Measurements from ENCODE around the gene DLG1. TPM values are rescaled to one million over a fixed set of nuclear protein-coding genes. Genes with fewer than 3 reads are reported as not detected.

The DLG1 gene
- total RNA-seq, 4 donors from 2014 or later, result 103 to 150 (median 122) TPM

DNA sequence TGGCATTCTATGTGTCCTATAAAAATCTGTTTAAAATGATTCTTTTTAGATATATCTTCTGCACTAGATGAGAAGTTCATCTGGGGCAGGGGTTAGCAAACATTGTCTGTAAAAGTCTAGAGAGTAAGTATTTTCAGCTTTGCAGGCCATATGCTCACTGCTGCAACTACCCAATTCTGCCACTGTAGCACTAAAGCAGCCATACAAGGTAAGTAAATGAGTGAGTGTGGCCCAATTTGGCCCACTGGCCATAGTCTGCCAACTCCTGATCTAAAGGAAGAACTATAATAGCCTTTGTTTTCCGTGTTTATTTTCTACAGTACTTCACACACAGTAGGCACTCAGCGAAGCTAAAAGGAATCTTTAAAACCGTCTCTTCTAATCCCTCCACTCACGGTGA lies 42.3 kb downstream of the DLG1 start:
- Histone ChIP-seq H3K27ac (no peak overlapping the region), H3K9me3 (no peaks in the 10 kb centered on the region), H3K4me1 (peaks cover 0 to 48% (median 0%) of the 10 kb centered on the region in 3 donors), H3K36me3 (peaks cover 0 to 7% (median 0%) of the 10 kb centered on the region in 3 donors), H3K4me3 (no peak overlapping the region), H3K27me3 (no peaks in the 10 kb centered on the region)
- WGBS, 2 donors, result 73 to 76% methylated on average over 4 of the region's 4 CpGs
- no peak for DNase-seq
- intact Hi-C loops (cut with DNase I), result loop anchor here (10.0 kb wide), 1 partner anchor 249 kb away; no protein-coding TSS in a partner anchor
- TF ChIP-seq, protein P1, sequence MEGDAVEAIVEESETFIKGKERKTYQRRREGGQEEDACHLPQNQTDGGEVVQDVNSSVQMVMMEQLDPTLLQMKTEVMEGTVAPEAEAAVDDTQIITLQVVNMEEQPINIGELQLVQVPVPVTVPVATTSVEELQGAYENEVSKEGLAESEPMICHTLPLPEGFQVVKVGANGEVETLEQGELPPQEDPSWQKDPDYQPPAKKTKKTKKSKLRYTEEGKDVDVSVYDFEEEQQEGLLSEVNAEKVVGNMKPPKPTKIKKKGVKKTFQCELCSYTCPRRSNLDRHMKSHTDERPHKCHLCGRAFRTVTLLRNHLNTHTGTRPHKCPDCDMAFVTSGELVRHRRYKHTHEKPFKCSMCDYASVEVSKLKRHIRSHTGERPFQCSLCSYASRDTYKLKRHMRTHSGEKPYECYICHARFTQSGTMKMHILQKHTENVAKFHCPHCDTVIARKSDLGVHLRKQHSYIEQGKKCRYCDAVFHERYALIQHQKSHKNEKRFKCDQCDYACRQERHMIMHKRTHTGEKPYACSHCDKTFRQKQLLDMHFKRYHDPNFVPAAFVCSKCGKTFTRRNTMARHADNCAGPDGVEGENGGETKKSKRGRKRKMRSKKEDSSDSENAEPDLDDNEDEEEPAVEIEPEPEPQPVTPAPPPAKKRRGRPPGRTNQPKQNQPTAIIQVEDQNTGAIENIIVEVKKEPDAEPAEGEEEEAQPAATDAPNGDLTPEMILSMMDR (IDR thresholded peaks at IDR 0.05), result no peak
- no peak for TF ChIP-seq POLR2A (IDR thresholded peaks at IDR 0.05)

DNA sequence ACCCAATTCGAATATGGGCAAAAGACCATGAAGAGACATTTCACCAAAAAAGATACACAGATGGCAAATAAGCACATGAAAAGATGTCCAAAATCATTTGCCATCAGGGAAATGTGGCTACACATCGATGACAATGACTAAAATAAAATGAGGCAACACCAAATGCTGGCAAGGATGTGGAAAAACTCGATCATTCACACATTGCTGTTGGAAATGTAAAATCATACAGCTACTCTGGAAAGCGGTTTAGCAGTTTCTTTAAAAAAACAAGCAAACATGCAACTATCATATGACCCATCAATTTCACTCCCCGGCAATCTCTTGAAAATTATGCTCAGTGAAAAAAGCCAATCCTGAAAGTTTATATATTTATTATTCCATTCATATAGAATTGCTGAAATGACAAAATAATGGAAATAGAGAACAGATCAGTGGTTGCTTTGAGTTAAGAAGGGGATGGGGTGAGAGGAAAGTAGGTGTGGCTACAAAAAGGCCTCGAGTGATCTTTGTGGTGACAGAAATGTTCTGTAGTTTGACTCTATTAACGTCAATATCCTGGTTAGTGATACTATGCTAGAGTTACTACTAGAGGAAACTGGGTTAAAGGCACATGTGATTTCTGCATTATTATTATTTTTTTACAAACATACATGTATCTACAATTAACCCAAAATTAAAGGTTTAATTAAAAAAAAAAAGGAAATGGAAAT lies 45.0 kb downstream of the DLG1 start:
- no peak for DNase-seq
- 72 to 77% methylated on average over 7 of the region's 7 CpGs for WGBS, 2 donors
- intact Hi-C loops (cut with DNase I), result loop anchor here (10.0 kb wide), 1 partner anchor 251 kb away; no protein-coding TSS in a partner anchor
- H3K4me1 ChIP-seq, result peaks cover 0 to 32% (median 0%) of the 10 kb centered on the region in 3 donors
- no peaks in the 10 kb centered on the region for H3K27me3 ChIP-seq
- peaks cover 0 to 27% (median 0%) of the 10 kb centered on the region in 3 donors for H3K36me3 ChIP-seq
- H3K9me3 ChIP-seq, result peaks cover 0 to 20% (median 16%) of the 10 kb centered on the region in 3 donors
- TF ChIP-seq, protein P1 (IDR thresholded peaks at IDR 0.05), result no peak
- TF ChIP-seq POLR2A (IDR thresholded peaks at IDR 0.05), result no peak
- no peak overlapping the region for H3K27ac ChIP-seq
- no peak overlapping the region for H3K4me3 ChIP-seq

DNA sequence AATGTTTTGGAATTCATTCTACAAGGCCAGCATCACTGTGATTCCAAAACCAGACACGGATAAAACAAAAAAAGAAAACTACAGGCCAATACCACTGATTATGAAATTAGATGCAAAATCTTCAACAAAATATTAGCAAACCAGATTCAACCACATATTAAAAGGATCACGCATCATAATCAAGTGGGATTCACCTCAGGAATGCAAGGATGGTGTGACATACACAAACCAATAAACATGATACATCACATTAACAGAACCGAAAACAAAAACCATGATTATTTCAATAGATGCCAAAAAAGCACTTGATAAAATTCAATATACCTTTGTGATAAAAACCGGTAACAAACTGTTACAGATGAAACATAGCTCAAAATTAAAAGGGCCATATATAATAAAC lies 48.9 kb downstream of the DLG1 start:
- no peak overlapping the region for H3K27ac ChIP-seq
- 85 to 90% methylated on average over 4 of the region's 4 CpGs for WGBS, 2 donors
- H3K4me3 ChIP-seq, result no peak overlapping the region
- H3K36me3 ChIP-seq, result peaks cover 0 to 59% (median 0%) of the 10 kb centered on the region in 3 donors
- peaks cover 0 to 36% (median 23%) of the 10 kb centered on the region in 3 donors for H3K9me3 ChIP-seq
- intact Hi-C loops (cut with DNase I), result no loop called here
- no peak for TF ChIP-seq POLR2A (IDR thresholded peaks at IDR 0.05)
- TF ChIP-seq, protein P1 (IDR thresholded peaks at IDR 0.05), result no peak
- peaks cover 0 to 11% (median 0%) of the 10 kb centered on the region in 3 donors for H3K4me1 ChIP-seq
- no peaks in the 10 kb centered on the region for H3K27me3 ChIP-seq
- DNase-seq, result no peak

DNA sequence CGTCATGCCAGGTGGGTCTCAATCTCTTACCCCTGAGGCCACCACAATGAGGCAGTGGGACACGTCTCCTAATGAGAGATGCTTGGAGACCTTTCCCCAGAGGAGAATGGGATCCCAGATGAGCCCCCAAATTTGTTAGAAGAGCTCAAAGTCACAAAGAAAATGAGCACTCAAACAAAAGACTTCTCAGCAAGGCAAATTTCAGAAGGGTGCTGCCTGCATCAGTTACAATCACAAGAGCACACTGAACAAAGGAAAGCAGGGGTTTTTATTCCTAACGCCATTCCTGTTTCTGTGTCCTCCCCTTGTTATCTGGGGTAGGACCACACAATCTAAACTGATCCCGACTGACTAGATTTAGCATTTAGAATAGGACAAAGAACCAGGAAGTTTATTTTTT lies 50.1 kb downstream of the DLG1 start:
- Histone ChIP-seq H3K4me3 (no peak overlapping the region), H3K27ac (no peak overlapping the region), H3K36me3 (peaks cover 0 to 71% (median 0%) of the 10 kb centered on the region in 3 donors), H3K27me3 (no peaks in the 10 kb centered on the region), H3K9me3 (peaks cover 0 to 47% (median 35%) of the 10 kb centered on the region in 3 donors), H3K4me1 (no peaks in the 10 kb centered on the region)
- DNase-seq, result no peak
- no peak for TF ChIP-seq POLR2A (IDR thresholded peaks at IDR 0.05)
- TF ChIP-seq, protein P1 (IDR thresholded peaks at IDR 0.05), result no peak
- intact Hi-C loops (cut with DNase I), result no loop called here
- 95 to 100% methylated on average over 3 to 4 of the region's 4 CpGs for whole genome bisulfite sequencing, 2 donors

DNA sequence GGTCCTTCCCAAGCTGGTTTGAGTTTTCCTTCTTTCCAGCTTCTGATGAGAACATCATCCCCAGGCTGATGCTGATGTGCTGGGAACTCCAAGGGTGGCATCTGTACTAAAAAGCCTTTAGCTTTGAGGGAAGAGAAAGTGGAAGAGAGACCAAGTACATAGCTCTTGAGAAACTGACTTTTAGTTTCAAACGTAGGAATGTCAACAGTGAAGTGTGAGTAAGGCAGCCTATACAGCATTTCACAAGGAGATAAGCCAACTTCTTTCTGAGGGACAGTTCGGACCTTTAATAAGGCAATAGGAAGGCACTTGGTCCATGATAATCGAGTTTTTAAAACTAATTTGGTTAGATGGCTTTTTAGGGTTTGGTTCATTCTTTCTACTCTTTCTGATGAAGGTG lies 53.7 kb downstream of the DLG1 start:
- H3K9me3 ChIP-seq, result peaks cover 4 to 55% (median 45%) of the 10 kb centered on the region in 3 donors
- H3K27ac ChIP-seq, result no peak overlapping the region
- DNase-seq, result no peak
- no peaks in the 10 kb centered on the region for H3K27me3 ChIP-seq
- WGBS, 2 donors, result 89 to 92% methylated on average over 3 of the region's 3 CpGs
- H3K4me1 ChIP-seq, result no peaks in the 10 kb centered on the region
- peaks cover 0 to 62% (median 0%) of the 10 kb centered on the region in 3 donors for H3K36me3 ChIP-seq
- TF ChIP-seq POLR2A (IDR thresholded peaks at IDR 0.05), result no peak
- TF ChIP-seq, protein P1 (IDR thresholded peaks at IDR 0.05), result no peak
- H3K4me3 ChIP-seq, result no peak overlapping the region
- intact Hi-C loops (cut with DNase I), result no loop called here
